ENCODE data around the gene PDE4A.
"Not testable (repeated sequence)": the region's sequence is repeated elsewhere in the genome, so short reads cannot be mapped to it uniquely, and the experiment has no call there.

PDE4A gene

DNA sequence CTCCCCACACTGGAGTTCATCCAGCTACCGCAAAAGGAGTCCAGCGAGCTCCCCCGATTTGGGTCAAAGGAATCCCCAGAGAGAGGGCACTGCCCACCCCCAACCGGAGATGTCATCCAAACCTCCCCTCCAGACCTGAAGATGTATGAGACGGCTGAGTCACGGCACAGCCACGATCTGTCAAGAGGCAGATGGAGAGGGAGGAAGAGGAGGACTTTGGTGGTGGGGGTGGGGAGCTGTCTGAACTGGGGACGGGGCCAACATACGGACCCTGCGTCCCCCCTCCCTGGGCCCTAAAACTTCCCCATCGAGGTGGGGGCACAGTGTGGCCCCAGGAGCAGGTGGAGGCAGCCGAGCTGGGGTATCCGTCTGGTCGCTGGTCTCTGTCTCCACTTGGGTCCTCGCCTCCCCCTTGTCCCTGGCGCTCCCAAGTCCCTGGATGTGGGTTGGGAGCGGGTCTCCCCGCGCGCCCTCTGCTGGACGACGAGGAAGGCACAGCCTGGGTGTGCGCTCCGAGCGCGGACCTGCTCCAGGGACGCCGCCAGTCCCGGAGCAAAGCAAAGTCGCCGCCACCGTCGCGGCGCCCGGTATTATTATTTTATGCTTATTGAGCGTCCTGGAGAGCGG, 3.8 kb downstream of the PDE4A start:
- peak; percentile 56 for DNase-seq (ENCODE audit: low read depth)

DNA sequence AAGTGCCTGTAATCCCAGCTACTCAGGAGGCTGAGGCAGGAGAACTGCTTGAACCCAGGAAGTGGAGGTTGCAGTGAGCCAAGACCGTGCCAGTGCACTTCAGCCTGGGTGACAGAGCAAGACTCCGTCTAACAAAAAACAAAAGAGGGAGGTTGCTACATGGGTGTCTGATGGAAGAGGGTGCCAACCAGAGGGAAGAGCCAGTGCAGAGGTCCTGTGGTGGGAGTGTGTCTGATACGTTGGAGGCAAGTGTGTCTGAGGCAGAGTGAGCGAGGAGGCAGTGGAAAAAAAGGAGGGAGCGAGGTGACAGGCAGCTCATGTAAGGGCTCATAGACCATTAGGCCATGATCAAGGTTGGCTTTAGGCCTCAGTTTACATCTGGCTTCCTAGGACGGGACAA, 6.8 kb downstream of the PDE4A start:
- DNase-seq (ENCODE audit: low read depth), result no peak

DNA sequence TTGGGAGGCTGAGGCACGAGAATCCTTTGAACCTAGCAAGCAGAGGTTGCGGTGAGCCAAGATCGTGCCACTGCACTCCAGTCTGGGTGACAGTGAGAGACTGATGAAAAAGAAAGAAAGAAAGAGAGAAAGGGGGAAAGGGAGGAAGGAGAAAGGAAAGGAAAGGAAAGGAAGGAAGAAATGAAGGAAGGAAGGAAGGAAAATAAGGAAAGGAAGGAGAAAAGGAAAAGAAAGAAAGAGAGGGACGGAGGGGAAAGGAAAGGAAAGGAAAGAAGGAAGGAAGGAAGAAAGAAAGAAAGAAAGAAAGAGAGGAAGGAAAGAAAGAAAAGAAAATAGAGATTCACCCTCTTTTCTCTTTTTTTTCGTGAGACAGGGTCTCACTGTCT, 8.7 kb downstream of the PDE4A start:
- no peak for DNase-seq (ENCODE audit: low read depth)

DNA sequence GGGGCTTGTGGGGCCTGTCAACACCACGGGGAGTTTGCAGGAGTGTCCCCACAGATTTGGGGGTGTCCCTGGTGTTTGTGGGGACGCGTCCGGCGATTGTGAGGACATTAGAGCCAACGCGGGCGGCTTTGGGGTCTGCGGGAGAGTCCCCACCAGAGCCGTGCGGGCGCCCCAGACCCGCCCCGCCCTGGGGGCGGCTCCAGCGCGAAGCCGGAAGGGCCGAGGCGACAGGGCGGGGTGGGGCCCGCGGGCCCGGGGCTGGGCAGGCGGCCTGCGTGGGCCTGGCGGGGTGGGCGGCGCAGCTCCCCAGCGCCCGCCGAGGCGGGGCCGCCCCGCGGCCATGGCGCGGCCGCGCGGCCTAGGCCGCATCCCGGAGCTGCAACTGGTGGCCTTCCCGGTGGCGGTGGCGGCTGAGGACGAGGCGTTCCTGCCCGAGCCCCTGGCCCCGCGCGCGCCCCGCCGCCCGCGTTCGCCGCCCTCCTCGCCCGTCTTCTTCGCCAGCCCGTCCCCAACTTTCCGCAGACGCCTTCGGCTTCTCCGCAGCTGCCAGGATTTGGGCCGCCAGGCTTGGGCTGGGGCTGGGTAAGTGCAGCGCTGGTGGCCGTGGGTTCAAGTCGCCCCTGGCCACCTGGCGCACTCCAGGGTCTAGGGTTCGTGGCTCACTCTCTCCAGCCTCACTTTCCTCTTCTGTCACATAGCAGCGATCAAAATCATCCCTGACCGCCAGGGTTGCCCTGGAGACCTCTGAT, 10.3 kb downstream of the PDE4A start:
- peak; percentile 68 for DNase-seq (ENCODE audit: low read depth)

DNA sequence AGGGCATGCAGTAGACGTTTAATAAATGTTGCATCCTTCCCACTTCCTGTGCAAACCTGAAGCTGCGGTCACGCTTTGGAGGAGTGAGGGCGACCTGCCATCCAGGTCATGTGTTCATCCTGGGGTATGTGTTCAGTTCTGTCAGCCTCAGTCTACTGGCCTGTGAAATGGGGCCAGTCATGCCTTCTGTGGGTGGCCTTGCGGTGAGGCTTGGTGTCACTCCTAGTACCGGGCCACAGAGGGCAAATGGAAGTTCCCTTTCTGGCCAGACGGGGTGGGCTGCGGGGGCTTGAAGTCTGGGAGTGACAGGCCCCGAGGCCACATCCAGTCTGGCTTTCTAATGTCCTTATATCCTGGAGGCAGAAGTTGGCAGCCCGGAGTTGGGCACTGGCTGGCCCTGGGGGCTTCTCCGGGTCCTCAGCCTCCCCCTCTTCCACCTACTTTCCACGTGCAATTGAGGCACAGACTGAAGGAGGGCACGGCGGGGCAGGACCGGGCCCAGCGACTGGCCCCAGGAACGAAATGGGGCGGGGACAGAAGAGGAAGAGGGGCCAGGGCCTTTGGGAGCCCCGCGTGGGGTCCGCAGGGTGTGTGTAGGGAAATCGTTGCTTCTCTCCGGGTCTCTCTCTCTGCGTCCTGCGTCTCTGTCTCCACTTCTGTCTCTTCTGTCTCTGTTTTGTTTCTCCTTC, 11.1 kb downstream of the PDE4A start:
- DNase-seq (ENCODE audit: low read depth), result no peak

DNA sequence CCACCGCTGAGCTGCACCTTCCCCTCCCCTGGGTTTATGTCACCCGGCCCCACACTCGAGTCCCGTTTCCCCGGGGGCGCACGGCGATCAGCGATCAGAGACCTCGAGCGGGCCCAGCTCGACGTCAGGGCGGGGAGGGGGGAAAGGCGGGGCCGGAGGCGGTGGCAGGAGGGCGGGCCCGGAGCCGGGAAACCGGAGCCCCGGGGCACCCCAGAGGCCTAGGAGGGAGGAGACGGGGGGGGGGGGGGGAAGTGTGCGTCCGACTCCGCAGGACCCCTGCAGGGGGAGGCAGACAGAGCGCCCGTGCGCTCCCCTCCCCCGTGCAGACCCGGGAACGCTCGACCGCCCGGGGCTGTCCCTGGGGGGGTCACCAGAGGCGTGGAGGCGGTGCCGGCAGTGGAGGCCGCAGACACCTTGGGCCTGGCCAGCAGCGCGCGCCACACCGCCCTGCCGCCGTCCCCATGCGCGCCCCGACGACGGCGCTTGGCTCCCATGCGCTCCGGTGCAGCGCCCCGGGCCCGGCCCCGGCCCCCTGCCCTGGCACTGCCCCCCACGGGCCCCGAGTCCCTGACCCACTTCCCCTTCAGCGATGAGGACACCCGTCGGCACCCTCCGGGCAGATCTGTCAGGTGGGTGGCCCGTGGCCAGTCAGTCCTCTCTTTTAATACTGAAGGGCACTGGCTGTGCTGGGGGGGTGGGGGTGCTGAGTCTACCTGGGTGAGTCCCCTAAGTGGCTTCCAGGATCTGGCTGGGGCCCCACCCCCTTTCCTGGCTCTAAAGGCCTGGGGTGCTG, 11.8 kb downstream of the PDE4A start:
- peak; percentile 58 for DNase-seq (ENCODE audit: low read depth)

DNA sequence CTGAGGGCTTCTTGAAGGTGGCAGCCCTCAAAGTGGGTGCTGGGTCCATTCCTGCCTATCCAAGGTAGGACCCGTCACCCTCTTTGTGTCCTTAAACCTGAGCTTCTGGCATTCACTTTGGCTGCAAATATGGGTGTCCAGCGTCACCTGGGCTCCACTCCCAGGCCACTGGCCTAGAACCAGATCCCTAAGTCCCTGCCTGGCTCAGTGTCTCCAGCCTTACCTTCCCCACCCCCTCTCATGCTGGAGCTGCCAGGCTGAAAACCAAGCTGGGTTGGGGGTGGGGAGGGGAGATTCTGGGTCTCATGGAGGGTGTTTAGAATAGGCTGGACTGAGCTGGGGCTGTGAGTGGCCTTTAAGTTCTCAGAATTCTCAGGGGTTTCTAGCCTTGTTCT, 12.4 kb downstream of the PDE4A start:
- DNase-seq (ENCODE audit: low read depth), result no peak

DNA sequence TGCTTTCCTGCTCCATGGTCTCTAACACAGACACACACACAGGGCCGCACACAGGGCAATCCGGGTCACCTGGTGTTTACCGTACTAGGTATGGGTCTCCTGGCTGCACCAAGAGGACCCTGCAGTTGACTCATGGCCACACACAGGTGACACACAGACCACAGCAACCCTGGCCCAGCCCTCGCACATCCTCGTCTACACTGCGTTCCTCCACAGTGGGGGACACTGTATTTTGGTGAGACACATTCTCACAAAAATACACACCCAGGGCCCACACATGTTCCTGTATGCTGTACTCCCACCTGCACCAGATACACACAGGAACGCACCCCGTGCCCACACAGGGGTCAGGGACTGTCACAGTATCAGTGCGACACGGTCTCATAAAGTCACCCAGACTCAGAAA, 12.8 kb downstream of the PDE4A start:
- no peak for DNase-seq (ENCODE audit: low read depth)

DNA sequence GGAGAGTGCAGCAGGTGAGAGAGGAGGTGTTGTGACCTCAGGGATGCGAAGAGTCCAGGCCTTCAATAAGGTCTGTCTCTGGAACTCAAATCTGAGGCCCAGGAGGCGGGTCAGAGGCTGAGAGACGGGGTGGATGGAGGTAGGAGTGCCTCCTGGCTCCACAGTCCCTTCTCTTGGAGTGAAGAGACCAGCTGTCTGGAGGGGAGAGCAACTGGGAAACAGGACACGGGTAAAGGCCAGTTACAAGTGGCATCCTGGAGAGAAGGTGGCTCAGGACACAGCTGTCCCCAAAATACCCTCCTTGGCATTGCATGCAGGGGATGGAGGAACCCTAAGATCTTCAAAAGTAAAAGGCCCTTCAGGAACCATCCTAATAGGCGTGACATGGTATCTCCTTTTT, 19.2 kb downstream of the PDE4A start:
- no peak for DNase-seq (ENCODE audit: low read depth)

DNA sequence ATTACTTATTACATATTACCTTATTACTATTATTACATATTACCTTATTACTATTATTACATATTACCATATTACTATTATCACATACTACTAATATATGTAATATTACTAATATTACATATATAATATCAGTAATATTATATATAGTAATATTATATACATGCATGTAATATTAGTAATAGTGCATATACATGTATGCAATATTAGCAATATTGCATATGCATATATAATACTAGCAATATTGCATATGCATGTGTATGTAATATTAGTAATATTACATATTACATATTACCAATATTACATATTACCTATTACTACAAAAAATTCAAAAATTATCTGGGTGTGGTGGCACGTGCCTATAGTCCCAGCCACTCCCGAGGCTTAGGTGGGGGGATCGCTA, 22.4 kb downstream of the PDE4A start:
- no peak for DNase-seq (ENCODE audit: low read depth)

DNA sequence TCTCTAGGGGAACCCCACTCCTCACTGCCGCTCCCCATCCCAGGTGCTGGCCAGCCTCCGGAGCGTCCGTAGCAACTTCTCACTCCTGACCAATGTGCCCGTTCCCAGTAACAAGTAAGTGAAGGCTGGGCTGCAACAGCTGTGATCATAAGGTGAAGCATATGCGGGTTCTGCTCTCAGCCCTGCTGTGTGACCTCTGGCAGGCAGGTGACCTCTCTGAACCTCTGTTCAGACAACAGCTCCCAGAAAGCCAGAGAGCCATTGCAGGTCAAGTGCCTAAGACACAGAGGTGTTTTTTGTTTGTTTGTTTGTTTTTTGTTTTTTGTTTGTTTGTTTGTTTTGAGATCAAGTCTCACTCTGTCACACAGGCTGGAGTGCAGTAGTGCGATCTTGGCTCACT, 28.7 kb downstream of the PDE4A start:
- DNase-seq (ENCODE audit: low read depth), result no peak

DNA sequence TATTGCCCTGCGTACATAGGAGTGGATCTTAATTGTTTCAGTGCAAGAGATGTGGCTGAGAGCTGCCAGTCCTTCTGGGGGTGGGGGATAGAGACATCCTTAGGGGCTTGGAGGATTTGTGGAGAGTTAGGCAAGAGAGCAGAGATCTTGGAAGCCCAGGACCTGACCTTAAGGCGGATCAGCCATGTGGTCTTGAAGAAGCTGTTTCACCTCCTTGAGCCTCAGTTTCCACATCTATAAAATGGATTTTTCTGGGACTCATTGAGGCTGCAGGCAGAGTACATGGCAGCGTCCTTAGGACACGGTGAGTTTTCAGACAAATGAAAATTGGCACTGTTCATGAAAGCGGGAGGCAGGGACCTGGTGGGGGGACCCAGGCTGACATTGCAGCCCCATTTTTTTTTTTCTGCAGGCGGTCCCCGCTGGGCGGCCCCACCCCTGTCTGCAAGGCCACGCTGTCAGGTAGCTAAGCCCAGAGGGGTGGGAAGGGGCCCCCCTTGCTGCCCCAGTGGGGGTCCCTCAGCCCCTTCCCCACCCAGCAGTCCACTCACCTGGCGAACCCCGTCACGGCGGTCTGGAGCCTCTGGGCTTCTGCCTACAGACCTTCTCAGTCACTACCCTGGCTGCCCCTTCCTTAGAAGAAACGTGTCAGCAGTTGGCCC, 30.0 kb downstream of the PDE4A start:
- DNase-seq (ENCODE audit: low read depth), result no peak

DNA sequence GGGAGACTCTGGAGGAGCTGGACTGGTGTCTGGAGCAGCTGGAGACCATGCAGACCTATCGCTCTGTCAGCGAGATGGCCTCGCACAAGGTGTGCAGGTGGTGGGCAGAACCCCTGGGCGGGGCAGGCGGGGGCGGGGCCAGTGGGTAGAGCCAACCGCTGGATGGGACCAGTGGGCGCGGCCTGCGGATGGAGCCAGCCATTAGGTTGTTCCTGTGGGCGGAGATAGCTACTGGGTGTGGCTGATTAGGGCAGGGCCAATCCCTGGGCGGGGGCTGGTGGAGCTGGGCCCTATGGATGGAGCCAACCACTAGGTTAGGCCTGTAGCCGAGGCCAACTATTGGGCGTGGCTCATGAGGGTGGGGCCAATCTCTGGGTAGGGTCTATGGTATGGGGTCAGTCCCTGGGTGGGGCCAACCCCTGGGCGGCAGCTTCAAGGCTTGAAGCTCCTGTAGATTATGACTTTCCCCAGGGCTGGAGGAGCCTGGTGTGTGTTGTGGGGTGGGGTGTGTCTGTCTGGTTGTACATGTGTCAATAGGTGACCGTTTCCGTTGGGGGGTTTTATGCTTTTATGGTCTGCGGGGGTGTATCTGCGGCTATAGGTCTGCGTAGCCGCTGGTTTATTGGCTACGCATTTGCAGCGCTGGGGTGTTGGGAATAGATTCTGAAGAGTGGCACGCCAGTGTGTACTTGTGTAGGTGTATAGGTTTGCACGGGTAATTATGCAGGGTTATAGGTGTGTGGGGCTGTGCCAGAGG, 30.7 kb downstream of the PDE4A start:
- DNase-seq (ENCODE audit: low read depth), result no peak

DNA sequence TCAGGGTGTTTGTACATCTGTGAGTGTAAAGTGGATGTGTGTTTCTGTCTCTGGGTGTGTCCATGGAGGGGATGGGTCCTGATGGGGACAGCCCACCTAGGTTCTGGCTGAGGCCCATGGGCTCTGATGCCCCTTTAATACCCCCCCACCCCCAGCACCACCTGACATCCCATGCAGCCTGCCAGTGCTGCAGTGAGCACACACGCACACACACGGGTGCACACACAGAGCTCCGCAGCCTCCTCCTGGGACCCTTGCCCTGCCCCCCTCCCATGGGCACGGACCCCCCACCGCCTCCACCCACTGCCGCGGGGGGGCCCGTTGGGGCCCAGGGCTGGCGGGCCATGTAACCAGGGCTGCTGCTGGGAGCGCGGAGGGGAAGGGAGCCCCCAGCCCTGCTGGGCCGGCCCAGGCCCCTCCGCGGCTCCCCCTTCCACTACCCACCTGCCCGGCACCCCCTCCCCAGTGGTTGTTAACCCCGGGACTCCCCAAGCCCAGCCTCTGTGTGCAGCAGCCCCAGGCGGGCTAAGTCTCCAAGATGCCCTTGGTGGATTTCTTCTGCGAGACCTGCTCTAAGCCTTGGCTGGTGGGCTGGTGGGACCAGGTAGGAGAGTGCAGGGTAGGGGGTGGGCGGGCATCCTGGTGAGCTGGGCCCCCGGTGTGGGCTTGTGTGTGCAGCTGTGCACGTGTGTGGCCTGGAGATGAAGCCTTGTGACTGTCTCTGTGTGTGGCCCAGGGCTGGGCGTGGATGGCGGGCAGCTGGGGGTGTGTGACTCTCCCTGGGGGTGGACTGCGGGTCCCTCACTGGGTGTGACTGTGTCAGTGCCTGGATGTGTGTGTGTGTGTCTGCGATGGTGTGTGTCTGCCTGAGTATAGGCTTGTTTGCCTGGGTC, 32.6 kb downstream of the PDE4A start:
- no peak for DNase-seq (ENCODE audit: low read depth)

DNA sequence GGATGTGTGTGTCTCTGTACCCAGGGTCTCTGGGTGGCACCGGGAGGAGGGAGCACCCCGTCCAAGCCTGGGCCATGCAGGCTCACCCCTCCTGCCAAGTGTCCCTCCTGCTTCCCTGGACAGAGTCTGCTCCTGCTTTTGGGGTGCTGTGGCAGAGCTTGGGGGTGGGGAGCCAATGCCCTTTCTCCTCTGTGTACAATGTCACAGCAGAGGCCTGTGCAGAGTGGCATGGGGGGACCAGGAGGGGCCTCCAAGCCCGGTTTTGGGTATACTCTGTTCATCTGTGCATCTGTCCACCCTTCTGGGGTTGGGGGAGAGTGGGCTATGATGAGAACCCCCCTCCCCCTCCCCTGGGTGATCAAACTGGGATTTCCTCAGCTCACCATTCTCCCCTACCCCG, 33.5 kb downstream of the PDE4A start:
- no peak for DNase-seq (ENCODE audit: low read depth)

DNA sequence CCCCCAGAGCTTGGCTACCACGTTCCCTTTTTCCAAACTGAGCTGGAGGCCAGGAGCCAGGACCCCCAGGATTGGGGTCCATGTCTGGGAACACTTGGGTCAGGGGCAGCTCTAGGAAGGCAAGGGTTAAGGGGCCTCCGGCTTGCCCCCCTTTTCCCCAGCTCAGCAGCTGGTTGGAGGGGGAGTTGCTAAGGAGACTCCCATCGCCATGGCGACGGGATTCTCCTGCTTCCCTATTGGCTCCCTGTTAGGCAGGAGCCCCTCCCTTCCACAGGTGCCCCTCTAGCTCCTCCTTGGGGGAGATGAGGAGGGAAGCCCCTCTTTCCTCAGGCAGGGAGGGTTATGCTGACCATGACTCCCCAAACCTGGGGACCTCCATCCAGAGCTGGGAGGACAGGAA, 33.9 kb downstream of the PDE4A start:
- no peak for DNase-seq (ENCODE audit: low read depth)

DNA sequence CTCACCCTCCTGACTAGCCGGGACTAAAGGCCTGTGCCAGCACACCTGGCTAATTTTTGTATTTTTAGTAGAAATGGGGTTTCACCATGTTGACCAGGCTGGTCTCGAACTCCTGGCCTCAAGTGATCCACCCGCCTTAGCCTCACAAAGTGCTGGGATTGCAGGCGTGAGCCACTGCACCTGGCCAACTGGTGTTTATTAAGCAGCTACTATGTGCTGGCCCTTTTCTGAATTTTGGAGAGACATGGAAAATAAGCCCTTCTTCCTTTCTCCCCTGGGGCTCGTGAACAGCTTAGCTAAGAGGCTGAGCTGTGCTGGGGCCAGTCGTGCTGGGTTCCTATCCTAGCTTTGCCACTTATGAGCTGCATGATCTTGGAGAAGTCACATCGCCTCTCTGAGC, 38.4 kb downstream of the PDE4A start:
- not testable (repeated sequence) for DNase-seq (ENCODE audit: low read depth)

DNA sequence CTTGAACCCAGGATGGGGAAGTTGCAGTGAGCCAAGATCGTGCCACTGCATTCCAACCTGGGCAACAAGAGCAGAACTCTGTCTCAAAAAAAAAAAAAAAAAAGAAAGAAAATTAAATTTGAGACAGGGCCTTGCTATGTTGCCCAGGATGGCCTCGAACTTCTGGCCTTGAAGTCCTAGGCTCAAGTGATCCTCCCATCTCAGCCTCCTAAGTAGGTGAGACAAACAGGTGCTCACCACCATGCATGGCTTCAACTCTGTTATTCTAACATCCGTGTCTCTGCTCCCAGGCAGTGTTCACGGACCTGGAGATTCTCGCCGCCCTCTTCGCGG, 40.3 kb downstream of the PDE4A start:
- DNase-seq (ENCODE audit: low read depth), result no peak

DNA sequence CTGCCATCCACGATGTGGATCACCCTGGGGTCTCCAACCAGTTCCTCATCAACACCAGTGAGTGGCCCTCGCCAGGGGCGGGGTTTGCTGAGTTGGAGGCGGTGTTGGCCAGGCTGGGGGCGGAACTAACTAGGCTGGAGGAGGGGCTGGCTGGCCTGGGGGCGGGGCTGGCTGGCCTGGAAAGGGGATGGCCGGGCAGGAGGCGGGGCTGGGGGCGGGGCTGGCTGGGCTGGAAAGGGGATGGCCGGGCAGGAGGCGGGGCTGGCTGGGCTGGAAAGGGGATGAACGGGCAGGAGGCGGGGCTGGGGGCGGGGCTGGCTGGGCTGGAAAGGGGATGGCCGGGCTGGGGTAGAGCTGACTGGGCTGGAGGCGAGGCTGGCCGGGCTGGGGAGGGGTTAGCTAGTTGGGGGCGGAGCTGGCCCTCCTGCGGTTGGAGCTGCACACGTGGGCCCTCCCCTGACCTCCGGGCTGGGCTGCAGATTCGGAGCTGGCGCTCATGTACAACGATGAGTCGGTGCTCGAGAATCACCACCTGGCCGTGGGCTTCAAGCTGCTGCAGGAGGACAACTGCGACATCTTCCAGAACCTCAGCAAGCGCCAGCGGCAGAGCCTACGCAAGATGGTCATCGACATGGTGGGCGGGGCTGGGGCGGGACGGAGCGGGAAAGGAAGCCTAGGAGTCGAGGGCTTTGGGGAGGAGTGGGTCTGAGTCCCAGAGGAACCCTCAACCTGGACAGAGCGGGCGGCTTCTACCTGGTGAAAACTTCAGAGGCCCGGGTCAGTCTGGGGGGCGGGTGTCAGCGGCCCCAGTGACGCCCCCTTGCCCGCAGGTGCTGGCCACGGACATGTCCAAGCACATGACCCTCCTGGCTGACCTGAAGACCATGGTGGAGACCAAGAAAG, 41.0 kb downstream of the PDE4A start:
- peak; percentile 90 for DNase-seq (ENCODE audit: low read depth)

Measured in fibroblast of gingiva (primary cell).